OCI-LY1 (cell line): ENCODE data around the gene EDDM3A.

Experiments used
- EZH2 ChIP-seq: fragments of 200-600 bp; sonication (generic), shearing (Covaris generic); IDR thresholded peaks from 2 replicates; pipeline ENCODE4 v1.8.0; 2017; ENCODE audit warnings: borderline replicate concordance, mixed run types, mild to moderate bottlenecking, antibody characterized with exemption, low read length, moderate library complexity, mixed read lengths
- TF ChIP-seq, protein P1 (sequence below): fragments of 200-600 bp; sonication (generic), shearing (Covaris generic); IDR thresholded peaks from 2 replicates; pipeline ENCODE4 v1.5.1; 2017; ENCODE audit warnings: mild to moderate bottlenecking, antibody characterized with exemption, low read length, moderate library complexity, mixed read lengths

DNA sequence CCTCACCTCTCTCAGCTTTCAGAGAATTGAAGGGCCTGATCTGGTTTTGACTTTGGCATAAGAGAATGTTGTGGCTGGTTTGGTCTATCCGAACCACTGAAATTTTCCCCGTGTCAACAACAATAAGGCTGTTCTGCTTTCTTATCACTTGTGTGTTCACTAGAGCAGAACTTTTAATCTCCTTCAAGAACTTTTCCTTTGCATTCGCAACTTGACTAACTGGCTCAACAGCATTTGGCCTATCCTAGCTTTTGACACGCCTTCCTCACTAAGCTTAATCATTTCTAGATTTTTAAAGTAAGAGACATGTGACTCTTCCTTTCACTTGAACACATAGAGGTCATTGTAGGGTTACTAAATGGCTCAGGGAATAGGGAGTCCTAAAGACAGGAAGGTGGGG, 25.9 kb upstream of the EDDM3A start:
- TF ChIP-seq, protein P1, sequence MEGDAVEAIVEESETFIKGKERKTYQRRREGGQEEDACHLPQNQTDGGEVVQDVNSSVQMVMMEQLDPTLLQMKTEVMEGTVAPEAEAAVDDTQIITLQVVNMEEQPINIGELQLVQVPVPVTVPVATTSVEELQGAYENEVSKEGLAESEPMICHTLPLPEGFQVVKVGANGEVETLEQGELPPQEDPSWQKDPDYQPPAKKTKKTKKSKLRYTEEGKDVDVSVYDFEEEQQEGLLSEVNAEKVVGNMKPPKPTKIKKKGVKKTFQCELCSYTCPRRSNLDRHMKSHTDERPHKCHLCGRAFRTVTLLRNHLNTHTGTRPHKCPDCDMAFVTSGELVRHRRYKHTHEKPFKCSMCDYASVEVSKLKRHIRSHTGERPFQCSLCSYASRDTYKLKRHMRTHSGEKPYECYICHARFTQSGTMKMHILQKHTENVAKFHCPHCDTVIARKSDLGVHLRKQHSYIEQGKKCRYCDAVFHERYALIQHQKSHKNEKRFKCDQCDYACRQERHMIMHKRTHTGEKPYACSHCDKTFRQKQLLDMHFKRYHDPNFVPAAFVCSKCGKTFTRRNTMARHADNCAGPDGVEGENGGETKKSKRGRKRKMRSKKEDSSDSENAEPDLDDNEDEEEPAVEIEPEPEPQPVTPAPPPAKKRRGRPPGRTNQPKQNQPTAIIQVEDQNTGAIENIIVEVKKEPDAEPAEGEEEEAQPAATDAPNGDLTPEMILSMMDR = no peak
- TF ChIP-seq EZH2 = no peak
